ENCODE measurements around the gene MS4A7.

Gene MS4A7

GRCh38 chr11:60371386-60371785, 6.9 kb upstream of the MS4A7 start:
- no peak for DNase-seq (ENCODE audit: low spot score)

DNA sequence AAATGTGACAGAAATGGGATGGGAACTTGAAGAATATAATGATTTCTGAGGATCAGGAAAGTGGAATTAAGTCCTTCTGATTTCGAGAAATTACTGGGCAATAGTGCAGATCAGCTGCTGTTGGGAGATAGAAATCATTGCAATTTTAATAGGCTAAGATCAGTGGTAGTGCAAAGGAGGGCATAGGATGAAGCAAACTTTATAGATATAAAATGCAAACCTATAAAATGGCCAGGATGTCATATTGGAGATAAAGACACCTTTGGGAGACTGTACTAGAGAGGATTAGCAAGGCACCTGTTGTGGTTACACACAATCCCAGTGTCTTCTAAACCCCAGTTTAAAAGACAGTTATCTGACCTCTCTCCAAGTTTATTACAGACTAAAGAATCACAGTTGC, 6.5 kb upstream of the MS4A7 start:
- DNase-seq (ENCODE audit: low spot score): no peak

DNA sequence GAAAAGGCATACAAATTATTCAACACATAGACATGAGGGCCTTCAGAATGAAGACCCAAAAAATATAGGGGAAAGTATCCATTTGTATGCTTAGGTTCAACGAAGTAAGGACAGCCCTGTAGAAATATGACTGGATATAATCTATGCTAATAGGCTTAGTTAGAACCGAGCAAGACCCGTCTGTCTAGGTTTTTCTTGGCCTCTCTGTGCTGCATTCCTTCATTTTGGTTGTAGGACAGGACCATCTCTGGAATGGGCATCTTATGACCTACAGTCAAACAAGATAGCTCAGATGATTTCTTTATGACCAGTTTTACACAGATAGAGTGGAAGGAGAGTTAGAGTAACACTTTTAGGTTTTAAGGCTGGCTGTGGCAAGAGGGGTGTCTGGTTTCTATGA, 5.6 kb upstream of the MS4A7 start:
- no peak for DNase-seq (ENCODE audit: low spot score)

- DNase-seq (ENCODE audit: low spot score): no peak
Observed at GRCh38 chr11:60375316-60375715, 3.0 kb upstream of the MS4A7 start.

DNA sequence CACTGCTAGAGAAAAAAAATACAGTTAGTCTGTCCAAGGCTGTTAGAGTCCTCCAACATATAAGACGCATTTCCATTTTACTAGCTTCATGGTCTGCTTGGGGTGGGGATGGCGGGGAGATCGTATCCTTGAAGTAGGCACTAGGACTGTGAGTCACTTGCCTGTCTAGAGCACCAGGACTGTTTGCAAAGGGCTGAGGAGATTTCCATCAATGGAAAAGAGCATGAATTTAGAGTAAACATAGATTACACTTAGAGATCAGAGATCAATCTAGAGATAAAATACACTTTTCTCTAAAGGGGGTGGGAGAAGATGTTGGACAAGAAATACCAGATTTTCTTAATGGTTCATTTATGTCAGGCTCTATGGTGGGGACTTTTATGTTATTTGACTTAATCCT, 1.7 kb upstream of the MS4A7 start:
- DNase-seq (ENCODE audit: low spot score): no peak

DNA sequence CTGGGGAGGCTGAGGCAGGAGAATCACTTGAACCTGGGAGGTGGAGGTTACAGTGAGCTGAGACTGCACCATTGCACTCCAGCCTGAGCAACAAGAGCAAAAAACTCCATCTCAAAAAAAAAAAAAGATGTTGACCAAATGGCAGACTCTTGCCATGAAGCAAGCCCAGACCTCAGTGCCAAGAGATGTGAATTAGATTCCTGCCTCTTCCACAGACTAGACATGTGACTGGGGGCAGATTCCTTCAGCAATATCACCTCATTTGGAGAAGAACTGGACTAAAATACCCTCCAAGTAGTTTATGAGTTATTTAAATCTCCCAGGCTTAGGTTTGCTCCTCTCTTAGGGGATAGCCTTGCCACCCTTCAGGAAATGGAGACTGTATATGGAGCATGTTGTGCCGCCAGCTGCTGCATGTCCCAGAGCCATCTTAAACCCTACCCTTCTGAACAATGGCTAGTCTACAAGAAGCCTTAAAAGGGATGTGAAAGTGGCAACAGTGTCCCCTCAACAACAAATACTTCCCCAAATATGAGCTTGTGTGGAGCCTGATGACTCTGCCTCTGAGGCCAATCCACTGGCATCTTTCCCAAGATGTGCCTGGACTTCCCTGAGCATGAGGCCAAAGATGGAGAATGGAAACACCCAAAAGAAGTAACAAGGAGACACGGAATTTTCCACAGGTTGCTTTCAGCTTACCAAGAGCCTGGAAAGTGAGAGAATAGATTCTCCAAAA, 763 bp upstream of the MS4A7 start:
- DNase-seq (ENCODE audit: low spot score): no peak

DNA sequence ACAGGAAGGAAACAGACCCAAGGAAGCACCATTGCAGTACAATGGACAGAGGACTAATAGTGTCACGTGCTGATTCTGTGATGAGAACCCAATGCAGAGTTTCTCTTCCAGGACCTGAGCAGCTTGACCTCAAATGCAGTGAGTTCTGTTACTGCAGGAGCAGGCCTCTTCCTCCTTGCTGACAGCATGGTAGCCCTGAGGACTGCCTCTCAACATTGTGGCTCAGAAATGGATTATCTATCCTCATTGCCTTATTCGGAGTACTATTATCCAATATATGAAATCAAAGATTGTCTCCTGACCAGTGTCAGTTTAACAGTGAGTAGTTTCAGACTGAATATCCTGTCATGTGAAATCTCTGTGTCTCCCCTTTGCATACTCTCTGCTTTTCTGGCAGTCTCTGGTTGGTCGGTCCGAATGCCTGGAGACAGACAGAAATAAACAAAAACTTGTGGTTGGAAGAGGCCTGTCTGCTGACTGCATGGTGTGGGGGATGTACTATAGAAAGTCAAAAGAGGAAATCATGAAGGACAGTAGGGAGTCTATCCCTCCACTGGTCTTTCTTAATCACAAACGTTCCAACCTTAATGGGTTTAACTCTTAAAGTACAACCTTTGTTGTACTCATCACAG, 11.1 kb downstream of the MS4A7 start:
- no peak for DNase-seq (ENCODE audit: low spot score)

- DNase-seq (ENCODE audit: low spot score): no peak
Observed at GRCh38 chr11:60390419-60390818, 12.1 kb downstream of the MS4A7 start.

DNA sequence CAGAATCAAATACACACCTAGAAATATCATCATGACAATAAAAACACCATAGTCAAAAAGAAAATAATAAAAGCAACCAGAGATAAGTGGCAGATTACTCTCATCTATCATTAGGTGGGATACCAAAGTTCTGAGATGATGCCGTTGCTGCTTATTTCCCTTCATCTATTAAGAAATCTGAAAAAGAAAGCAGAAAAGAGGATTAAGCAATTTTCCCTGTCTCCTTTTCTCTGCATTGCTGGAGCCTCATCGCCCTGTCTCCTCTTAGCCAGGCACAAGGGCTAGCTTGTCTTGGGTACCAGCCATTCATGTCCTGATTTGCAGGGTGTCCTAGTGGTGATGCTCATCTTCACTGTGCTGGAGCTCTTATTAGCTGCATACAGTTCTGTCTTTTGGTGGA, 14.0 kb downstream of the MS4A7 start:
- DNase-seq (ENCODE audit: low spot score): no peak

GRCh38 chr11:60393016-60393415, 14.7 kb downstream of the MS4A7 start:
- DNase-seq (ENCODE audit: low spot score): no peak

- no peak for DNase-seq (ENCODE audit: low spot score)
Observed at GRCh38 chr11:60394666-60395380, 16.5 kb downstream of the MS4A7 start.

GRCh38 chr11:60396382-60396781, 18.1 kb downstream of the MS4A7 start, which contains the start of gene MS4A14:
Gene MS4A14 (plus strand): TSS chr11:60396459. CDS start chr11:60396579, 120 bp downstream.
- DNase-seq (ENCODE audit: low spot score): no peak

DNA sequence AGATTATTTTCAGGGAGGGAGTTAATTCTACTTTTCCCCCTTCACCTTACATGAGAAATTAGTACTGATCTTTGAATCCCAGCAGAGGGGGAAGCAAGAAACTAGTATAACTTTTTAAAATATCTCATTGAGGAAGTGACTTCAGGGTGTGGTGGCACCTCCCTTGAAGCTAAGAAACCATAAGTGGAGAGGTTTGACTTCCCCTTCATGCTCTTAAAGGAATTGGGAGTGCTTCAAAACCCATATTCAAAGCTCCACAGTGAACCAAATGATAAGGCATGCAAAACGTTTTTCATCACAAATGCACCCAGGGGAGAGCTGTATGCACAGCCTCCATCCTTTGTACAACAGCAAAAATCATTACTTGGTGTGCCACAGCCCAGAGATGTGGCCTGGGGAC, 18.5 kb downstream of the MS4A7 start:
- no peak for DNase-seq (ENCODE audit: low spot score)

GRCh38 chr11:60420015-60420414, 41.7 kb downstream of the MS4A7 start:
- DNase-seq (ENCODE audit: low spot score): no peak

- DNase-seq (ENCODE audit: low spot score): no peak
Observed at GRCh38 chr11:60422609-60423008, 44.3 kb downstream of the MS4A7 start.

DNA sequence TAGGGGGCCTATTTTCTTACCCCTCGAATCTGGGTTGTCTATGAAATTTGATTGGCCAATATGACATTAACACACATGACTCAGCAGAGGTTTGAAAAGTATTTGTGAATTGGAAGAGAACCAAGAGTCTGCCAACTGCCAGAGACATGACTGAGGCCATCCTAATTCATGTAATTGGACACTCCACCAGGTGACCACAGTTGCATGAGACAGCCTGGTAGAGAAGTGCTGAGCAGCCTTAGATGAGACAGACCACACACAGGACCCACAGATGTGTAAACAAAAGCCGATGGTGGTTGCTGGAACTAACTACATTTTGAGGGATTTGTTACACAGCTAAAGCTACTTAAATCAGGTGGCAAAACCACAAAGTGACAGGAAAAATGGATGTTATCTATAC, 50.2 kb downstream of the MS4A7 start:
- no peak for DNase-seq (ENCODE audit: low spot score)

GRCh38 chr11:60429272-60429671, 50.9 kb downstream of the MS4A7 start, which contains the start of gene MS4A5:
Gene MS4A5 (plus strand): TSS chr11:60429572. CDS start chr11:60429675, 103 bp downstream.
- DNase-seq (ENCODE audit: low spot score): no peak

DNA sequence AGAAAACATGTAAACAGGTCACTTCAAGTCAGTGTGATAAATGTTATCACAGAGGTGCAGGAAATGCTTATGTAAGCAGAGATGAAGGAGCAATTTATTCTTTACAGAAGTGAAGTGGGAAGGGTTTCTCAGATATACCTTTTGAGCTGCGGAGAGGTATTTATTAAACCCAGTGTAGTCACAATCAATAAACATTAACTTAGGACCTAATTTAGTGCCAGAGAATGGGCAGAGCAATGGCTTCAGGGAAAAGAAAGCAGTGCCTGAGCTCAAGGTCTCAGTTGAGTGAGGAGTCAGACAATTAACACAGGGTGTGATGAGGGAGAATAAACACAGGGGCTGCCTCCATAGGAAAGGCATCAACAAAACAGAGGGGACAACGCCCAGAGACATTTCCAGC, 52.9 kb downstream of the MS4A7 start:
- no peak for DNase-seq (ENCODE audit: low spot score)

DNA sequence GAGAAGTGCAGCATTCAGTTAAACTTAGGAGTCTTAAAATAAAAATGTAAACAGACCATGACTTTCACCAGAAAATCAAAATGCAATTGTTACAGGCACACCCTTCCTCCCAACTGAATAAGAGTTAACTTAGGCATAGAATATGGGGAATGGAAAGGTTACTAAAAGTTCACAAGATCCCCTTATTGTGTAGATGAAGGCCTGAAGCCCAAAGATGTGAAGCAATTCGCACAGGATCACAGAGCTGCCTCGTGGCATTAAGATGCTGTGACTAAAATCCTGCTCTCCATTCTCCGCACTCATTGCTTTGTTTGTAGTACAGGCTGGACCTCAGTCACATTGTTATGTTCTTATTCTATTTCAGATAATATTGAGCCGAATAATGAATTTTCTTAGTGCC, 55.1 kb downstream of the MS4A7 start:
- DNase-seq (ENCODE audit: low spot score): no peak
